ENCODE data around the gene TBL1X.

Gene TBL1X

DNA sequence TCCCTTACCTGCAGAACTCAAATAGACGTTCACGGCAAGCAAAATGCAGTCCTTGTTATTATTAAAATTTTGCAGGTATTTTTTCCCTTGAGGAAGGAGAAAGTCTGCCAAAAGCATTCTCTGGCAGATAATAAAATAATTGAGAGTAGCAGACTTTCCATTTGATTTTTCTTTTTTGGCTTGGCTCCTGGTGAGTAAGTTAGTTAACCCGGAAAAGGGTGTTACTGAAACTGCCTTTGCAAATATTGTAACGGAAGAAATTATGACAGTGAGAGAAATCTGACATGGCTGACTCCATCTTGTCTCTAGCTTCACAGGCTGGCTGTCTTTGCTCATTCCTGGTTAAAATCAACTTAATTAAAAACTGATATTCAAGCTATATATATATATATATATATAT lies 200.3 kb downstream of the TBL1X start:
- H3K9me3 ChIP-seq (ENCODE audit: control insufficient read depth in 1 of 2, low read length in 2 of 2): no peaks in the 10 kb centered on the region
- no peak overlapping the region for H3K9ac ChIP-seq (ENCODE audit: low read depth in 1 of 2, low read length in 2 of 2)
- no peaks in the 10 kb centered on the region for H3K36me3 ChIP-seq (ENCODE audit: control insufficient read depth in 1 of 2, insufficient read depth in 2 of 2, low read length in 2 of 2)
- no peak overlapping the region for H3K4me3 ChIP-seq (ENCODE audit: low read depth in 1 of 2, low read length in 2 of 2)
- H3K27me3 ChIP-seq (ENCODE audit: control insufficient read depth in 1 of 2, insufficient read depth in 2 of 2, low read length in 2 of 2): no peaks in the 10 kb centered on the region
- H3K27ac ChIP-seq (ENCODE audit: low read depth, low read length): no peak overlapping the region
- no peaks in the 10 kb centered on the region for H3K4me1 ChIP-seq (ENCODE audit: control insufficient read depth in 1 of 2, insufficient read depth in 2 of 2, low read length in 2 of 2)

DNA sequence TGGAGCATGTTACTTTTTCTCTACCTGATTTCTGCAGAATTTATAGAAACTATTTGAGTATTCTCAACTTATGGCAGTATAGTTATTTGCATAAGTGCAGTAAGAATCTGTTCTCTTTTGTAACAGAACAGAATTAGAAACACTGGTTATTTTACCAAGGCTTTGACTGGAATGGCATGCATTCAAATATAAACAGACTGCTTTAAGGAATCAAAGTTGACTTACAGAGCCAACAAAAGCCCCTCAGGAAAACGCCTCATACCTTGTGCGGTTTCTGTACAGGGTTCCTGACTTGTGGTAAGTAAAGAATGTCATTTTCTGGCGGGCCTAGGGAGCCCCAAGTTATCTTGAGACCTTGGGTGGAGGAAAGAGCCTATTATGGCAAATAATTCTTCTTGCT lies 203.7 kb downstream of the TBL1X start:
- H3K4me1 ChIP-seq (ENCODE audit: control insufficient read depth in 1 of 2, insufficient read depth in 2 of 2, low read length in 2 of 2): no peaks in the 10 kb centered on the region
- no peak overlapping the region for H3K27ac ChIP-seq (ENCODE audit: low read depth, low read length)
- H3K36me3 ChIP-seq (ENCODE audit: control insufficient read depth in 1 of 2, insufficient read depth in 2 of 2, low read length in 2 of 2): no peaks in the 10 kb centered on the region
- no peaks in the 10 kb centered on the region for H3K27me3 ChIP-seq (ENCODE audit: control insufficient read depth in 1 of 2, insufficient read depth in 2 of 2, low read length in 2 of 2)
- H3K4me3 ChIP-seq (ENCODE audit: low read depth in 1 of 2, low read length in 2 of 2): no peak overlapping the region
- H3K9me3 ChIP-seq (ENCODE audit: control insufficient read depth in 1 of 2, low read length in 2 of 2): no peaks in the 10 kb centered on the region
- H3K9ac ChIP-seq (ENCODE audit: low read depth in 1 of 2, low read length in 2 of 2): no peak overlapping the region

DNA sequence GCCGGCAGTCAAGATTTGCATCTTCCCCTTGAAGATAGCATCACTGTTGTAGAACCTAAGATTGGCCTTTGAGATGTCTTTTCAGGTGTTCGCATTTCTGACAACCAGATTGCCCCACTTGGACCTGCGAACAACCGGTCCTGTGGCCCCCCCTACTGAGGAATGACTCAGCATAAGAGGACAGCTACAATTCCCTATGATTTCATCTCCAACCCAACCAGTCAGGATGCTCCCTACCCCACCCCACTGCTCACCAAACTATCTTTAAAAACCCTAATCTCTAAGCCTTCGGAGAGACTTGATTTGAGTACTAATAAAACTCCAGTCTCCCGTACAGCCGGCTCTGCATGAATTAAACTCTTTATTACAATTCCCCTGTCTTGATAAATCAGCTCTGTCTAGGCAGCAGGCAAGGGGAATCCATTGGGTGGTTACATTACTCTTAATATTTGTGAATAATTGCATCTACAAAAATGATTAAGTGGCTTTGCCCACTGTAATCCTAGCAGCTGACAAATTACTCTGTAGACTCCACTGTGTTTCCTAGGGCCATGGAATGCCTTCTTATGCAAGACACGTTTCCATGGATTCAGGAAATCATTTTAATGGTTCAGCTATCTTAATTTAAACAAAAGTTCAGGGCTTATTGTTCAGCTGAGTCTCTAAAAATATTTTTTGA lies 205.4 kb downstream of the TBL1X start:
- no peaks in the 10 kb centered on the region for H3K27me3 ChIP-seq (ENCODE audit: control insufficient read depth in 1 of 2, insufficient read depth in 2 of 2, low read length in 2 of 2)
- H3K4me3 ChIP-seq (ENCODE audit: low read depth in 1 of 2, low read length in 2 of 2): no peak overlapping the region
- no peak overlapping the region for H3K9ac ChIP-seq (ENCODE audit: low read depth in 1 of 2, low read length in 2 of 2)
- H3K4me1 ChIP-seq (ENCODE audit: control insufficient read depth in 1 of 2, insufficient read depth in 2 of 2, low read length in 2 of 2): no peaks in the 10 kb centered on the region
- no peaks in the 10 kb centered on the region for H3K9me3 ChIP-seq (ENCODE audit: control insufficient read depth in 1 of 2, low read length in 2 of 2)
- no peaks in the 10 kb centered on the region for H3K36me3 ChIP-seq (ENCODE audit: control insufficient read depth in 1 of 2, insufficient read depth in 2 of 2, low read length in 2 of 2)
- H3K27ac ChIP-seq (ENCODE audit: low read depth, low read length): no peak overlapping the region

DNA sequence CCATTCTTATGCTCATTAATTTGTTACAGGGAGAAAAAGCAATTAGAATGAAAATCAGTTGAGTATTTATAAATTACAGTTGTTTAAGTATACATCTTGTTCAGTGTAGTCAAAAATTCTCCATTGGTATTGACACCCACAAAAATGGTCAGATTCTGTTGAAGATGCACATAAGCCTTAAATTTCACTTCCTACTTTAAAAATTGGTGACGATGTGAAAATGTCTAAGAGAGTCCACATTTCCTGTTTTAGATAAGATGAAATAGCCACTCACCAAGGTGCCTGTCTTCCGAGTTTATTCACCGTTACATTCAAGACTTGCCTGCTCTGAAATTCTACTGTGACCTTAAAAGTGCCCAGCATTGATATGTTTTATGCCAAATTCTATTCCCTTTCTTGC lies 207.1 kb downstream of the TBL1X start:
- Histone ChIP-seq H3K27me3 (ENCODE audit: control insufficient read depth in 1 of 2, insufficient read depth in 2 of 2, low read length in 2 of 2) (no peaks in the 10 kb centered on the region), H3K9ac (ENCODE audit: low read depth in 1 of 2, low read length in 2 of 2) (no peak overlapping the region), H3K4me1 (ENCODE audit: control insufficient read depth in 1 of 2, insufficient read depth in 2 of 2, low read length in 2 of 2) (peaks cover 0 to 2% of the 10 kb centered on the region in 2 donors), H3K4me3 (ENCODE audit: low read depth in 1 of 2, low read length in 2 of 2) (no peak overlapping the region), H3K36me3 (ENCODE audit: control insufficient read depth in 1 of 2, insufficient read depth in 2 of 2, low read length in 2 of 2) (no peaks in the 10 kb centered on the region), H3K9me3 (ENCODE audit: control insufficient read depth in 1 of 2, low read length in 2 of 2) (no peaks in the 10 kb centered on the region), H3K27ac (ENCODE audit: low read depth, low read length) (no peak overlapping the region)

DNA sequence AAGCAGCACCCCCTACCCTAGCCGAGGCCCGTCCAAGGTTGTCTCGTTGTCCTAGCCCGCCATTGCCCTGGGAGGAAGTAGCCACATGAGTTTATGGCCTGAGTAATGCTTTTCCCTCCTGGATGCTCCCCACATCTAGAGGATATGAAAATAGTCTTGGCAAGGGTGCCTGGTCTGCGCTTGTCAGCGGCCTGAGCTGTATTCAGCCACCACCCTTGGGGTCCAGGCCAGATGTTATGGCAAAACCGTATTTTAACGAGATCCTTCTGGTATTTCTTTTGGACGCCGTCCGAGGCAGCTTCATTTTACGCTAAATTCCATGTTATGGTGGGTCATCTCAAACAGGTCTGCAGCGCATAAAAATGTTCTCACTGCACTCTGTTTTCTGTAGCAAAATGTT lies 211.4 kb downstream of the TBL1X start:
- Histone ChIP-seq H3K27ac (ENCODE audit: low read depth, low read length) (no peak overlapping the region), H3K9ac (ENCODE audit: low read depth in 1 of 2, low read length in 2 of 2) (no peak overlapping the region), H3K9me3 (ENCODE audit: control insufficient read depth in 1 of 2, low read length in 2 of 2) (no peaks in the 10 kb centered on the region), H3K36me3 (ENCODE audit: control insufficient read depth in 1 of 2, insufficient read depth in 2 of 2, low read length in 2 of 2) (no peaks in the 10 kb centered on the region), H3K4me1 (ENCODE audit: control insufficient read depth in 1 of 2, insufficient read depth in 2 of 2, low read length in 2 of 2) (peaks cover 6 to 15% of the 10 kb centered on the region in 2 donors), H3K27me3 (ENCODE audit: control insufficient read depth in 1 of 2, insufficient read depth in 2 of 2, low read length in 2 of 2) (no peaks in the 10 kb centered on the region), H3K4me3 (ENCODE audit: low read depth in 1 of 2, low read length in 2 of 2) (no peak overlapping the region)

DNA sequence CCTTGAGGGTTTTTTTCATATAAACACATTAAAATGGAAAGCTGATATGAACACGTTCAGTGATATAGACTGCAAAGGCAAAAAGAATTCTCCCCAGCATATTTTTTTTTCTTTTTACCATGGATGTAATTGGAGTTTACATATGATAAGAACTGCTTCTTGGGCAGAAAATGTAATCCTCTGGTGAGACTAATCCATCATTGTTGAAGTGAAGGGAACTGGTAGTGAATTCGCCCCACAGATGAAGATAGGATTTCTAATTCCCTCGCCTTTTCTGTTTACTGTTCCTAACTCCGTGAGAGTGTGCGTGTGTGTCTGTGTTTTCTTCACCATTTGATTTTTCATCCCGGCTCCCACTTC lies 211.9 kb downstream of the TBL1X start:
- Histone ChIP-seq H3K4me3 (ENCODE audit: low read depth in 1 of 2, low read length in 2 of 2) (peak overlapping the region in 1 of 2 donors; percentile 21), H3K9me3 (ENCODE audit: control insufficient read depth in 1 of 2, low read length in 2 of 2) (no peaks in the 10 kb centered on the region), H3K27me3 (ENCODE audit: control insufficient read depth in 1 of 2, insufficient read depth in 2 of 2, low read length in 2 of 2) (no peaks in the 10 kb centered on the region), H3K27ac (ENCODE audit: low read depth, low read length) (no peak overlapping the region), H3K9ac (ENCODE audit: low read depth in 1 of 2, low read length in 2 of 2) (no peak overlapping the region), H3K36me3 (ENCODE audit: control insufficient read depth in 1 of 2, insufficient read depth in 2 of 2, low read length in 2 of 2) (no peaks in the 10 kb centered on the region), H3K4me1 (ENCODE audit: control insufficient read depth in 1 of 2, insufficient read depth in 2 of 2, low read length in 2 of 2) (peaks cover 6 to 15% of the 10 kb centered on the region in 2 donors)

DNA sequence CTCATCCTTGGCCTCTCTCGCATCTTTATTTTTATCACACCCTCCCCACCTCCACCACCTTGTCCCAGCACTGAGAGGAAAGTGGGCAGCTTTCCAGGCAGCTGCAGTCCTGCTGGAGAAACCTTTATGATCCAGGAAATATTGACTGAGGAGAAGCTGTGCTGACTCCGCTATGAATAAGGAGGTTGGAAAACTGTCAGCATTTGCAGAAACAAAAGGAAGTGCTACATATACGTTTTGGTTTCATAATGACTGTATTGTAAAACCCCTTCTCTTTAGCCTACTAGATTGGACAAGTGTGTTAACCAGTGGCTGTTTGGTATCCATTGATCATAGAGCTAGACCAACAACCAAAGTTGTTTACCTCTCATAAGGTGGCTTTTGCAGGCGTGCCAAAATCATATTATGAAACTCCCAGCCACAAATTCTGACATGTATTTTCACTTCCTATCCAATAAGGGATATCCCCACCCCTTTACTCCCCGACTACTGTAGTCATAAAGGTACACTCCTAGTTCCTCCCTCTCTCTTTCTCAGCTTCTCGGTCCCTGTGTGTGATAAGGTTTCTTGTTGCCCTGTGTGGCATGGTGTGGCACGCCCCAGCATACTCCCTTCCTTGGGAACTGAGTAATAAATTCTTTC lies 212.4 kb downstream of the TBL1X start:
- Histone ChIP-seq H3K4me1 (ENCODE audit: control insufficient read depth in 1 of 2, insufficient read depth in 2 of 2, low read length in 2 of 2) (peaks cover 6 to 18% of the 10 kb centered on the region in 2 donors), H3K9me3 (ENCODE audit: control insufficient read depth in 1 of 2, low read length in 2 of 2) (no peaks in the 10 kb centered on the region), H3K36me3 (ENCODE audit: control insufficient read depth in 1 of 2, insufficient read depth in 2 of 2, low read length in 2 of 2) (no peaks in the 10 kb centered on the region), H3K27ac (ENCODE audit: low read depth, low read length) (no peak overlapping the region), H3K27me3 (ENCODE audit: control insufficient read depth in 1 of 2, insufficient read depth in 2 of 2, low read length in 2 of 2) (no peaks in the 10 kb centered on the region), H3K9ac (ENCODE audit: low read depth in 1 of 2, low read length in 2 of 2) (no peak overlapping the region), H3K4me3 (ENCODE audit: low read depth in 1 of 2, low read length in 2 of 2) (peak overlapping the region in 1 of 2 donors; percentile 21)

DNA sequence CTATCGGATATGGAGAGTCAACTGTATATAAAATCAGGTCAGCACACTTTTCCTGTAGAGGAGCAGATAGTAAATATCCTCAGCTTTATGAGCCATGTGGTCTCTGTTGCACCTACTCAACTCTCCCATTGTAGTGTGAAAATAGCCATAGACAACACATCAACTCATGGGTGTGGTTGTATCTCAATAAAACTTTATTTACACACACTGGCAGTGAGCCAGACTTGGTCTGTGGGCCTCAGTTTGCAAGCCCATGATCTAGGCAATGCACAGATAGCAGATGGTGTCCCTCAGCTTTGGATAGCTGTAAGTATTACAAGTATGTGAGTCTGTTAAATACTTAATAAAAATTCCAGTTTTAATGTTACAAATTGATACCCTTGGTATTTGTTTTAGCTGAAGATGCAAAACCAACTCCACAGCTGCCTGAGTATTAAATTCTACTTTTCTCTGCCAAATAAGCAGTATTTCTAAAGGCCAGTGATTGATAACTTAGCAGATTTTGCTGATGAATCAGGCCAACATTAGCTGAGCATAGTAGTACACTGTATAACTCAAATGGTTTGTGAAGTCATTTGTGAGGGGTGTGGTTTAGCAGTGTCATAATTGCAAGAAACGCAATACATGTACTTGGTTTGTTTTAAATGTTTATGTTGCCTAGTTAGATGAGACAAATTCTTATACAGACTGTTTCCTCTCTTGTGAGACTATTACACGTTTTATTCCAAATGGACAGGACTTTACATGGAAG lies 213.5 kb downstream of the TBL1X start:
- Histone ChIP-seq H3K4me3 (ENCODE audit: low read depth in 1 of 2, low read length in 2 of 2) (no peak overlapping the region), H3K9ac (ENCODE audit: low read depth in 1 of 2, low read length in 2 of 2) (no peak overlapping the region), H3K4me1 (ENCODE audit: control insufficient read depth in 1 of 2, insufficient read depth in 2 of 2, low read length in 2 of 2) (peaks cover 6 to 21% of the 10 kb centered on the region in 2 donors), H3K27ac (ENCODE audit: low read depth, low read length) (no peak overlapping the region), H3K27me3 (ENCODE audit: control insufficient read depth in 1 of 2, insufficient read depth in 2 of 2, low read length in 2 of 2) (no peaks in the 10 kb centered on the region), H3K36me3 (ENCODE audit: control insufficient read depth in 1 of 2, insufficient read depth in 2 of 2, low read length in 2 of 2) (no peaks in the 10 kb centered on the region), H3K9me3 (ENCODE audit: control insufficient read depth in 1 of 2, low read length in 2 of 2) (no peaks in the 10 kb centered on the region)

DNA sequence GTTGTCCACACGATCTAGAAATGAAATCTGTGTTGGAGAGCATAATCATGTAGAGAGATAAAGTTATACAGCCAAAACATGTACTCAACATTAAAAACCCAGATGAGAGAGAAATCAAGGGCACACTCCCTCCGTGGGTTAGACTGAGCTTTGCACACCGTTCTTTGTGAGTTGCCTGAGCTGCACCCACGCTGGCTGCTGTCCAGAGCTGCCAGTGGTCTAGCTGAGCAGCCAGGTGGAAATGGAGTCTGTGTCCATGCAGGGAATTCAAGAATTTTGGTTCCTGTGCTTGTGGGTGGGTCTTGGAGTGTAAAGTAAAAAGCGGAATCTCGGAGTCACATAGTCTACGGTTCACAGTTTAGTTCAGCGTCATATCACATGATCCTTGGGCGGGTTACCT lies 216.2 kb downstream of the TBL1X start:
- H3K4me3 ChIP-seq (ENCODE audit: low read depth in 1 of 2, low read length in 2 of 2): no peak overlapping the region
- H3K36me3 ChIP-seq (ENCODE audit: control insufficient read depth in 1 of 2, insufficient read depth in 2 of 2, low read length in 2 of 2): no peaks in the 10 kb centered on the region

DNA sequence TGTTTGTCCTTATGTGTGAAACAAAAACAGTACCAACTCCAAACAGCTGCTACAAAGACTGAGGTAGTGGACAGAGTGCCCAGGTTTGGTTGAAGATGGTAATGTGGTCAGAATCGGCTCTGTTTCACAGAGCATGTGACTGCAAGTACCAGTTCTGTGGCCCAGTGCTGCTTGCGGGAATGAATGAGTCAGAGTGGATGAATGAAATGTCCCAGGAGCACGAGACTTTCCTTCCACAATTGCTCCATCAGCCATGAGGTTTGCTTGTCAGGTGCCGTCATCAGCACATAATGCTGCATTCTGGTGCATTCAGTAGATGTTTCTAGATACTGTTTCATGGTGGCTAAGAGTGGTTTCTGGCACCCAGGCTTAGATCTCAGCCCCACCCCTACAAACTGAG lies 216.6 kb downstream of the TBL1X start:
- Histone ChIP-seq H3K9me3 (ENCODE audit: control insufficient read depth in 1 of 2, low read length in 2 of 2) (no peaks in the 10 kb centered on the region), H3K36me3 (ENCODE audit: control insufficient read depth in 1 of 2, insufficient read depth in 2 of 2, low read length in 2 of 2) (no peaks in the 10 kb centered on the region), H3K4me1 (ENCODE audit: control insufficient read depth in 1 of 2, insufficient read depth in 2 of 2, low read length in 2 of 2) (peaks cover 6 to 21% of the 10 kb centered on the region in 2 donors), H3K9ac (ENCODE audit: low read depth in 1 of 2, low read length in 2 of 2) (no peak overlapping the region), H3K4me3 (ENCODE audit: low read depth in 1 of 2, low read length in 2 of 2) (no peak overlapping the region), H3K27me3 (ENCODE audit: control insufficient read depth in 1 of 2, insufficient read depth in 2 of 2, low read length in 2 of 2) (no peaks in the 10 kb centered on the region), H3K27ac (ENCODE audit: low read depth, low read length) (no peak overlapping the region)

More for the DNA sequence above, 216.2 kb downstream of the TBL1X start:
- Histone ChIP-seq H3K9me3 (ENCODE audit: control insufficient read depth in 1 of 2, low read length in 2 of 2) (no peaks in the 10 kb centered on the region), H3K27ac (ENCODE audit: low read depth, low read length) (no peak overlapping the region), H3K27me3 (ENCODE audit: control insufficient read depth in 1 of 2, insufficient read depth in 2 of 2, low read length in 2 of 2) (no peaks in the 10 kb centered on the region), H3K4me1 (ENCODE audit: control insufficient read depth in 1 of 2, insufficient read depth in 2 of 2, low read length in 2 of 2) (peaks cover 6 to 21% of the 10 kb centered on the region in 2 donors), H3K9ac (ENCODE audit: low read depth in 1 of 2, low read length in 2 of 2) (no peak overlapping the region)

Measured in duodenal mucosa (tissue), 2 donors.